ENCODE results near the gene RASA2. TPM values are rescaled to one million over a fixed set of nuclear protein-coding genes. Genes with fewer than 3 reads are reported as not detected.

Gene RASA2
- total RNA-seq, 4 donors from 2014 or later, result 9.1 to 12.8 (median 10.6) TPM

DNA sequence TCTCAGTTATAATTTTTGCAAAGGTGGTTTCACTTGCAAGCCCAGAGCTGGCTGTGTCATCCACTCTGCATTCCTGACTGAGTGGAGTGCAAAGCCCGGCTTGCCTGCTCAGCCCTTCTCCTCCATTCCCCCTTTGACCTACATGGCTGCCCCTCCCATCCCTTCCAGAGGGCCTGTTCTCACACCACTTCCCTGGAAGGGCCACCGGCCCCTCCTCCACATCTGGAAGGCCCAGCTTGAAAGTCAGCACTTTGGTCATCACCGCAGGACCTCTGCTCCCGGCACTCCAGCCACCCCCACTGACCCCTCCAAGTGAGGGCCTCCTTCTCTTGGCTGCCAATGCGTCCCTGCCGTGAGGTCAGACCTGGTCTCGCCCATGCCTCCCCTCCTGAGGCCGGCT is 177.2 kb downstream of the RASA2 start:
- H3K36me3 ChIP-seq, result no peaks in the 10 kb centered on the region
- no peak for DNase-seq (ENCODE audit: extremely low spot score)
- no peaks in the 10 kb centered on the region for H3K27me3 ChIP-seq
- no peak overlapping the region for H3K27ac ChIP-seq (replicated peaks in 1 of 4)
- peaks cover 12 to 26% (median 22%) of the 10 kb centered on the region in 4 donors for H3K4me1 ChIP-seq
- TF ChIP-seq POLR2AphosphoS5 (IDR thresholded peaks at IDR 0.05) (no peak), EP300 (IDR thresholded peaks at IDR 0.05) (no peak), POLR2A (IDR thresholded peaks at IDR 0.05; ENCODE audit: low read depth) (no peak)
- TF ChIP-seq, protein P1, sequence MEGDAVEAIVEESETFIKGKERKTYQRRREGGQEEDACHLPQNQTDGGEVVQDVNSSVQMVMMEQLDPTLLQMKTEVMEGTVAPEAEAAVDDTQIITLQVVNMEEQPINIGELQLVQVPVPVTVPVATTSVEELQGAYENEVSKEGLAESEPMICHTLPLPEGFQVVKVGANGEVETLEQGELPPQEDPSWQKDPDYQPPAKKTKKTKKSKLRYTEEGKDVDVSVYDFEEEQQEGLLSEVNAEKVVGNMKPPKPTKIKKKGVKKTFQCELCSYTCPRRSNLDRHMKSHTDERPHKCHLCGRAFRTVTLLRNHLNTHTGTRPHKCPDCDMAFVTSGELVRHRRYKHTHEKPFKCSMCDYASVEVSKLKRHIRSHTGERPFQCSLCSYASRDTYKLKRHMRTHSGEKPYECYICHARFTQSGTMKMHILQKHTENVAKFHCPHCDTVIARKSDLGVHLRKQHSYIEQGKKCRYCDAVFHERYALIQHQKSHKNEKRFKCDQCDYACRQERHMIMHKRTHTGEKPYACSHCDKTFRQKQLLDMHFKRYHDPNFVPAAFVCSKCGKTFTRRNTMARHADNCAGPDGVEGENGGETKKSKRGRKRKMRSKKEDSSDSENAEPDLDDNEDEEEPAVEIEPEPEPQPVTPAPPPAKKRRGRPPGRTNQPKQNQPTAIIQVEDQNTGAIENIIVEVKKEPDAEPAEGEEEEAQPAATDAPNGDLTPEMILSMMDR (IDR thresholded peaks at IDR 0.05), result no peak
- no peak overlapping the region for H3K4me3 ChIP-seq
- intact Hi-C loops (cut with DNase I), result no loop called here
- 66% methylated on average over 8 of the region's 8 CpGs for WGBS
- H3K9me3 ChIP-seq, result no peaks in the 10 kb centered on the region

Other genes starting within 250 kb of the RASA2 start
- gene ZBTB38, start 118.5 kb upstream of the RASA2 start, total RNA-seq, result 100 to 1,000 TPM; 163 to 250 (median 203) TPM